HG02642 (cell line): ENCODE data around the gene GABRG3.
"Not testable (repeated sequence)": the region's sequence is repeated elsewhere in the genome, so short reads cannot be mapped to it uniquely, and the experiment has no call there.

Experiments used
- ATAC-seq: cut with Tn5 transposase; IDR thresholded peaks from one replicate; pipeline ENCODE4 v1.9.1; 2021; ENCODE audit warnings: mild to moderate bottlenecking; ENCODE audit not compliant: unreplicated experiment, poor library complexity

GABRG3 gene

DNA sequence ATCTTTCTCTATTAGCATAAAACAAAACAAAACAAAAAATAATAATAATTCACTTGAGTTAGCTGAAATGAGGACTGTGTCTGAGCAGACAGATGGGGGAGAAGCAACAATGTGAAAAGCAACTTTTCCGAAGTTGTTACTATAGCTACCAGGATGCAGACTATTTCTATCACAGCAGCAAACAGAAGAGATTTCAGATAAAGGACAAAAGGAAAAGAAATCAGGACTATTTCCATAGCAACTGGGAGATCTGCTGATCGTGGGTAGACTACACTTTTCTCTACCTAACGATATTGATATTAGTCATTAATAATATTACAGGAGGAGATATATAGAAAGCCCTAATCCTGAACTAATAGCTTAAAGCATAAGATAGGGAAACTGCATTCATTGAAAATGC lies 321.7 kb downstream of the GABRG3 start:
- no peak for ATAC-seq

DNA sequence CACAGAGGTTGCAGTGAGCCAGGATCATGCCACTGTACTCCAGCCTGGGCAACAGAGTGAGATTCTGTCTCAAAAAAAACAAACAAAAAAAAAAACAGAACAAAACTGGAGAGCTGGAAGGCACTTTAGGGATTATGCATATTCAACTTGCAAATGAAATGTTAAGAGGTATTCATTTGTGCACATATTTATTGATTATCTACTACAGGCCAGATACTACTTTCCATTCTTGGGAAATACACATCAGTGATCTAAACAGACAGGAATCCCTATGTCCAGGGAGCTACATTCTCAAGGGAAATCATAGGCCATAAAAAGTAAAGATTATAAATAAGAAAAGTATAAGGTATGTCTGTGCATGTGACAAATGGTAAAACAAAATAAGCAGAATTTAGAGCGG lies 322.6 kb downstream of the GABRG3 start:
- ATAC-seq: no peak

DNA sequence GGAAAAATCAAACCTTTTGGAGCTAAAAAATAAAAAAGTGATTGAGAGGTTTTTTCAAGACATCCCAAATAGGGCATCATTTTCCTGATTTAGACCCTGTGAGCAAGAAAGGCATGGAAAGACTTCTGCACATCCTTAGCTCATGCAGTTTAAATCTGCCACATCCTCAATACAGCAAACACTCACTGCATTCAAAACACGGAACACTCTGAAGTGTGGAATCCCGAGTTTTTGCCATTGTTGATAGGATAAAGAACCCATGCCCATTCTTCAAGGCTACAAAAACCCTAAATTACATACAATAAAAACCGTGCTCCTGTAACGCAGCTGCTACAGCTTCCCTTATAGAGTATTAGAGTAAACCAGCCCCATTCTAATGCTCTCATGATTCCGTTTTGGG lies 346.8 kb downstream of the GABRG3 start:
- no peak for ATAC-seq

DNA sequence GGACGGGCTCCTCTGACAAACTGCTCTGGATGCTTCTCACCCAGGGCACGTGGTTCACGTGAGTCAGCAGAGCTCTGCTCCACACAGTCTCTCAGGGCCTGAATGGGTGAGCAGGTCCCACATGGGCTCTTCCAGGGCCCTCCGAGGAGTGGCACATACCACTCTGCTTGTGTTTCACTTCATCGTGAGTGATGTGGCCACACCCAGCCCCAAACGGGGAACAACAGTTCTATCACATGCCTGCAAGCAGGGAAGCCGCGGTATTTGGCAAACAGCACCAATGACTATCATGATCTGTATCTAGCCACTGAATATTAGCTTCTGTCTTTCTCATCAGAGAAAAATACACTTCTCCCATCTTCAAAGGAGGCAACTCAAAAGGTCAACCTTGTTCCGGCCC lies 352.8 kb downstream of the GABRG3 start:
- ATAC-seq: no peak

DNA sequence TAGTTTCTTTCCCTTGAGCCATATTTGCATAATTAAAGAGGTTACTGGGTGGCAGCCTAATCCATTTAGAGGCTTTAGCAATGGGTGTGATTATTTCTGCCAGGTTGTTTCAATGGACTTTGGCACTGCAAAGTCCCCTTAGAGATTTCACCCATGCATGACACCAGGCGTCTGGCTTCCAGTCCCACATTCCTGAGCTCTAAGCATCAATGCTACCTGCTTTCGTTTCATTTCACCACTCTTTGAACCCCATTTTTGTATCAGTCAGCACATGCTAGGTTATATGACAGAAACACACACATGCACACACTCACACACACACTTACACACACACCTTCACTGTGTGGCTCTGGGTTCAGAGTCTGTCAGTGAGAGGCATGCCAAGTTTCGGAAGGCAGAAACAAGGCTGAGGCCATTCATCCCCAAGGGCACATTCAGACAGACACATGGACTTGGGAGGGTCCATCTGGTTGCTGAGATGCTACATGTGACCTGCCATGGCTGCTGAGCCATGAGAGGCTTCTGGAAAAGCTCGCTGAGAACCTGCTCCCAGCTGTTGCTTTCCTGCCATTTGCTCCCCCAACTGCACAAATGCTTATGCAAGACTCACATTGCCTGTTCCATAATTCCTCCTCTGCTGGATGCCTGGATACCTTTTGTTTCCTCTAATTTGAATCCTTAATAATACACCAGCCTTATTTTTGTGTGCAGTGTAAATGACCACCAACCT lies 354.1 kb downstream of the GABRG3 start:
- ATAC-seq: no peak

DNA sequence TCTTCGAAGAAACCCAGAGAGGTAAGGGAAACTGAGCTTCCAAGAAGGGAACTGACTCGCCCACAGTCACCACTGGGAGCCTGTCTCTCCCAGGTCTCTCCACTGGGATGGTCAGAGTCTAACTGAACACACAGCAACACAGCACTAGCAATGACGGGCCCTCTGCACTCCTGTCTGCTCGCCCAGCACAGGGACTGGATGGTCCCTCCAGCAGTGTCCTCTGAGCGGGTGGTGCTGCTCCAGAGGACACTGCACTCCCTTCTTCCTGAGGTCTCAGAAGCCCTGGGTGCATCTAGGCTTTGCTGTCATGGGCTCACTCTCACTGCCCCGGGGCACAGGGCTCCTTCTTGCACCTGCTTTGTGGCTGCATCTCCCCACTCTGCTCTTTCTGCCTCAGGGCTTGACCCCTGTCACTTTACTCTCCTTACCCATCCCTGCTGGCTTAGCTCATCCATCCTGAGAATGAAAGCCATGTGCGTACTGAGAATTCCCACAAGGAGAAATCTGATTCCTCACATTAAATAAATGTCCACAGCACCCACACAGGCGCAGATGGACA lies 356.6 kb downstream of the GABRG3 start:
- no peak for ATAC-seq

DNA sequence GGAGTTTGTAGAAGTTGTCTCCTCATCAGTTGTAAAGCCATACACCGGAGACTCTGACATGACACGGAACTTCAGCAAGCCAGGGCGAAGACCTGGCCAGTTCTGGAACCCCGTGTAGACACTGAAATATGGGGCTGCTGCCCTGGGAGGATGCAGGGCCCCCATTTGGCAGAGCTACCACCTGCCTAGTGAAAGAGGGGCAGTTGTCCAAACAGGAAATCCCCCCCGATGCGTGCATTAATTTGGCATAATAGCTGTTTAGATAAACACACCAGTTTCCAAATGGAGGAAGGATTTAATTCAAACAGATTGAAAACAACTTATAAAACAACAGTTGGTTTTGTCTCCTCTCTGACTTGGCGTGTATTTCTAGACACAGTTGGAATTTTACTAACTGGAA lies 357.2 kb downstream of the GABRG3 start:
- ATAC-seq: no peak

DNA sequence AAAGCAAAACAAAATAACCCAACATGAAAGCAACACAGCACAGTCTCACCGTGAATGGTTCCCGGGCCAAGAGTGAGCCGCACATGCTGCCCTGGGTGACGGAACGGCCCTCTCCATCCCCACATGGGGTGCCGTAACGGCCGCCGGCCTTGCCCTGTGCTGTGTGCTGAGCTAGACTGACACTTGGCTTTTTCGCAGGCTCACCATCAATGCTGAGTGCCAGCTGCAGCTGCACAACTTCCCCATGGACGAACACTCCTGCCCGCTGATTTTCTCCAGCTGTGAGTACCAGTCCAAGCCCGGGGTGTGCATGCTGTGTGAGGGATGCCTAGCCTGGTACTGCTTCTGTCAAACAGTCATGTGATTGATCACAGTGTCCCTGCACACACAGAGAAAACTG lies 357.6 kb downstream of the GABRG3 start:
- no peak for ATAC-seq

DNA sequence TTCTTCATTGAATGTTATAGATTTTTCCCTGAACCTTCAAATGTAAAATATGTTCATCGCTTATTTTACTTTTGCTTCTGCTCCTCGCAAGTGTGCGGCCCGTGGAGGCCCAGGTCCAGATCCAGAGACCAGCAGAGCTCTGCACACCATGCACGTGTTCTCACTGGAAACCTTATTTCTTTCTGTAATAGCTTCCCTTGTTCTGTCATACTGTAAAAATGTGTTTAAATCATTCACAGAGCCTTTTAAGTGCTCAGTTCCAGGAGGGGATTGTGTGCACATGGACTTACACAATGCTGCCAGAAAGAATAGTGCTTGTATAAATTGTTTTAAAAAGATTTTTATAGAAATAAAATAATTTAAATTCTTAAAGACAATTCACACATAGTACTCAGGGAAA lies 359.3 kb downstream of the GABRG3 start:
- no peak for ATAC-seq

DNA sequence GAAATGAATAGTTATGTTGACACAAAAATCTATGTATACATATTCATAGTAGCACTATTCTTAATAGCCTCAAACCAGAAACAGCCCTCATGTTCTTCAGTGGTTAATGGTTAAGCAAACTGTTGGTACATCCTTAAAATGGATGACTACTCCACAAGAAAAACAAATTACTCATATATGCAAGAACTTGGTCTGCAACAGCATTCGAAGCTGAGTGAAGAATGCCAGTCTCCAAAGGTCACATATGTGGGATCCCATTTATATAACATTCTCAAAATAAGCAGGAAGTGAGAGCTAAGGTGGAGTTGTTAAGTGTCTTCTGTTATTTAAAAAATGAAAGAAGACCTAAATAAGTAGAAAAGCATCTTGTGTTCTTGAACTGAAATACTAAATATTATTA lies 365.7 kb downstream of the GABRG3 start:
- no peak for ATAC-seq

DNA sequence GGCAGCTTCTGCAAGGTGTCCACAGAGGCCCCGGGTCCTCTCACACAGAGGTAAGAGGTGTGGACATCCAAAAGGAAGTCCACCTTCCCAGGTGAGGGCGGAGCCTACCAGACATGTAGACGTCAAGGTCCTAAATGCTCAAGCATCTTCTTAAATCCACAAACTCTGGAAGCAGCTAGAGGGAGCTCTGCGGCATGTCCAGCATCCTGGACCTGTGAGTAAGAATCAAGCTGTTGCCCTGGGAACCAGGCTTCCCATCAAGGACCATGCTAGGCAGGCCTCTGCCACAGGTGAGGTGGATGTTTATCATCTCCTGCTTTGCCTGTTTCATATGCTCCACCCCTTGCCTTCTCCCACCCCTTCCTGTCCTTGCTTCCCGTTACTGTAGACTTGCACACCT lies 368.2 kb downstream of the GABRG3 start:
- ATAC-seq: no peak

DNA sequence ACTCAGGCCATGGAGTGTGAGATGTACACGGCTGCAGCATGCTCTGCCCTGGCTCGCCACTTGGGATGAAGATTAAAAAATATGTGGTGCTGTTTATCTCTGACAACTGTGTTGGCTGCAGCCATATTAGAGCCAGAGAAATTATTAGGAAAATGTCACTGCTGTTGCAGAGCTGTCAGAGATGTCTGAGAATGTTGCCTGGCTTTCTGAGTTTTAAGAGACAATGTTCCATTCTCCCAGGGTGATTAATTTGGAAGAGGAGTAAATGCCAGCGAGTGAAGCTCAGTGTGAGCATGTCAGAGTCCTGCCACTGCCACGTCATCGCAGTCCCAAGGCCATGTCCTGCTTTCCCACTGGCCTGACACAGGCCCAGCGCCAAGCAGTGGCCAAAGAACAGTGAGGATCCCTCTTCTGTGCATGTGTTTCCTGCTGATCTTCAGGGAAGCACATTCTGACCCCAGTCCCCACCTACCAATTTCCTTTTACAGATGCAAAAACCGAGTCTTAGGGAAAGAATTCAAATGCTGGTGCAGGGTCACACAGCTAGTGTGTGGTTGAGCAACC lies 370.9 kb downstream of the GABRG3 start:
- no peak for ATAC-seq

DNA sequence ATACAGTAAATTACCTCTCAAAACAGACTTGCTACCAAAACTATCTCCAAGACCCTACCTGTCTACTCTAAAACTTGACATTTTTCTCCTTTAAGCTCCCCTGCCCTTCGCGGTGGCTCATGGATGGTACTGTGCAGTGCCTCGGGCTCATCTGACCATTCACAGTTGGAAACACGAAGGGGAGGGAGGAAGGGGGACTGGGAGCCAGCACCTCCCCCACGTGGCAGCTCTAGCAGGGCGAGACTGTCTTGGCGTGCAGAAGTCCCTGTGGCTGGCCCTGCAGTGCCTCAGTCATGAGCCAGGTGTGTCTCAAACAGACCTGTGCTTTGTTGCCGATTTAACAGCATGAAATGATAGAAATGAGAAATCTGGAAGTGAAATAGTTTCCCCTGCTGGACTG lies 372.0 kb downstream of the GABRG3 start:
- no peak for ATAC-seq

DNA sequence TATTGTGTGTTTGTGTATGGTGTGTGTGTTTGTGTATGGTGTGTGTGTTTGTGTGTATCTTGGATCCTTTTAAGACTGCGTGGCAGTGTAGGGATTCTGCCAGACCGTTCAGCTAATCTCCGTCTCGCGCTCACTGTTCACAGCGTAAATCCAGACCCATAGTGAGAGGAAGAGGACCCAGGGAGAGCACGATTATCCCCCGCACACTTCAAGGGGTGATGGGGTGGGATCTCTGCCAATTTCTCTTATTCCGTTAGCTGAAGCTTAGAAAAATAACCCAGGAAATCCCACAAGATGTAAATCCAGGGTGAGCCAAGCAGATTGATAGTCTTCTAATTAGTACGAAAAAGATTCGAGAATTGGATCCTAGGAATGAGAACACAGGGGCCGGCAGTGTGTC lies 381.2 kb downstream of the GABRG3 start:
- no peak for ATAC-seq

DNA sequence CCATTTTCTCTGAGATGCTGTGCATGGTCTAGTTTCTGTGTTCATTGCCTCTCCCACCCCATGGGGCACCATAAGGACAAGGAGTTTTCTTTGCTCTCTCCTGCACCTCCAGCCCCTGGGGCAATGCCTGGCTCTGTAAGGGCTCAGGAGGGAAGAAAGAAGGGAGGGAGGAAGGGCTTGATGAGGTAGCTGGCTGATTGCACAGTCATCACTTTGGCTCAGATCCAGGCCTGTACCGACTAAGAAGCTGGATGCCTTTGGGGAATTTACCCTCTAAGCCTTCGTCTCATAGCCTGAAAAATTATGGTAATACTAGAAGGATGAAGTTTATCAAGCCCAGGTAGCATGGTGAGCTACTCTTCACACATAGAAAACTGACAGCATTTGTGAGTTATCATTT lies 382.9 kb downstream of the GABRG3 start:
- no peak for ATAC-seq

DNA sequence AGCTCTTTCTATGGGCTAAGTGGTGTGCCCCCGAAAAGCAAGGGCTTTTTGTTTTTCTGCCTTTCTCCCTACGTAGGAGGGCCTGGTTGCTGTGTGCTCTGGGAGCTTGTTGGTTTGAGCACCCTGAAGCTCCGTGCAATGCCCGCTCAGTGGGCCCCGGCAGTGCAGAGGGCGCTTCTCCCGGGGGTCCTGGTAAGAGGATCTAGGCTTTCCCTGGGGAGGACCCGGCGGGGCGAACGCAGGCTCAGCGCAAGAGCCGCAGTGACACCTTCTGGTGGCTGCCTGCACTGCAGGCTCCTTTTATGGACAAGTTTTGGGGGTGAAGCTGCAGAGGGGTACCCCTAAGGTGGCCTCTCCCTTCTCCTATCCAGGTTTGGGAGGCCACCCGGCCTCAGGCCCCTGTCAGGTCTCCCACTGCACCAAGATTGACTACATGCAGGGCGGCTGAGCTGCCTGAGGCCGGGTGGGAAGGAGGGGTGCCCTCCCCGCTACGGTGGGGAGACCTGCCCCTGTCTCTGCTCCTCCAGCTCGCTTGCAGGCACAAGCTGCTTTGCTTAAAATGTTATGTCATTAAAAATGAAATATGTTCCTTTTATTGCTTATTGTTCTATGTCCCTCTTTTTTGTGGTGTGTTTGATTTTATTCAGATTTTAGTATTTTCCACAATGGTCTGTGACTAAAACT lies 387.9 kb downstream of the GABRG3 start:
- ATAC-seq: no peak

DNA sequence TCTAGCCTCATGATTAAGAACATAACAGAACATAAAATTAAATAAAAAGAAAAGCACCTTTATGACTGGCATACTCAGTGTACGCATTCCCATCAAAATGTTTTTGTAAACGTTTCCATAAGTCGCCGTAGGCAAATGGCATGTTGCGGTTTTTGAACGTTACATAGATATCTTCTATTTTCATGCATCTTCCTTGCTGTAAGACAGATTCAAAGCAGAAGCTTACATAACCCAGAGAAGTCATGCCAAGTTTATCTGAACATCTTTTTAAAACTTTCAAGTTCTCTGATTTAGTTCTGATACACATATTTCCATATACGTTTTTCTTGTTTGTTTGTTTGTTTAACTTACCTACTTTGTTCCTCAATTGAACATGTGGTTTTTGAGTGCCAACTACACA lies 388.6 kb downstream of the GABRG3 start:
- no peak for ATAC-seq

DNA sequence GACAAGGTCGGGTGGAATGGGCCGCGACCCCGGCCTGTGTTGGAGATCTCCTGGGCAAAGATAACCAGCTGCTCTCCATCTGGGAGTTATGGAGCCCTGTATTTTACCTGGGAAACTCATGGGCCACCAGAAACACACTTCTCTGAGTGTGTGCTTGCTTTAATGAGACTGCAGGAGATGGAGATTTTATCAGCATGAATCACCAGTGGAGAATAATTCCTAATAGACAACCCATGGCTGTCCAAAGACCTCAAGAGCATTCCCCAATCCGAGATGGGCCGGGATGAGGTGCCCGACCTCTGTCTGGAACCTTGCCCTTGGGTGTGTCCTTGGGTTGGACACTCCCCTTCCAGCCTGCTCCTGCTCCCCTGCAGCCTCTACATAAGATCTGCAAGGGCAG lies 389.3 kb downstream of the GABRG3 start:
- ATAC-seq: no peak

DNA sequence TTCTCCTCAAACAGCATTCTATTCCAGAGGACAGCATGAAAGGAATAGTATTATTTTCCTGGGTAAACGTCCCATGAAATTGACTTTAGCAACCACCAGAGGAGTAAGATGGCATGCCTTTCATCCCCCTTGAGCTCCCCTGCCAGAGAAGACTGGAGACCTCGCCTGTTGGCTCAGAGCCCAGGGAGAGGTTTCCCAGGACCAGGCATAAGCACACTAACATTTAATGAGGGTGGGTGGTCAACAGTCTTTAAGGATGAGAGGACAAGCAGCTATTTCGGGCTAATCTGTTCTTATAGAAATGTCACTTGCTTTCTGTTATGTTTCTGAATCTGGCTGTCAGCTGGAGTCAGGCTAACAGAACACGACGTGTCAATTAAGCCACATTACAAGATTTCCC lies 390.5 kb downstream of the GABRG3 start:
- no peak for ATAC-seq

DNA sequence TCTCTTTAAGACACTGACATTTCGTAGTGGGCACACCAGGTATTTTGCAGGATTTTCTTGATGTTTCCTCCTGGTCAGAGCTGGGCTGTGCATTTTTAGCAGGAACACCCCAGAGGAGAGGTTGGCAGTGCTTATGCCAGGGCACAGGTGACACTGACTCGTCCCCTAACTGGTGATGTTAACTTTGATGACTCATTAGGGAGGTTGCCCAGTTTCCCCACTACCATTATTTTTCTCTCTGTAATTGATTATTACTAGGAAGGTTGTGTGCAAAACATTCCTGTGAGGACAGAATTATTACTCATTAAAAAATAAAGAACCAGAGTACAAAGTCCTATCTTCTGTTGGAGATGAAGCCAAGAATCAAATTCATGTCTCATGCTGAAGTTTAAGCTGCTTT lies 394.5 kb downstream of the GABRG3 start:
- no peak for ATAC-seq

DNA sequence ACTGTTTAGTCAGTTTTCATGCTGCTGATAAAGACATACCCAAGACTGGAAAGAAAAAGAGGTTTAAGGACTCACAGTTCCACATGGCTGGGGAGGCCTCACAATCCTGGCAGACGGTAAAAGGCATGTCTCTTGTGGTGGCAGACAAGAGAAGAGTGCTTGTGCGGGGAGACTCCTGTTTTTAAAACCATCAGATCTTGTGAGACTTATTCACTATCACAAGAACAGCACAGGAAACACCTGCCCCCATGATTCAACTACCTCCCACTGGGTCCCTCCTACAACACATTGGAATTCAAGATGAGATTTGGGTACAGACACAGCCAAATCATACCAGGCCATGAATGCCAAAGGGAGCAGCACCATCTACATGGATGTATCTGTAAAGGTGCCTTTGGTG lies 406.4 kb downstream of the GABRG3 start:
- not testable (repeated sequence) for ATAC-seq
